Measurements from ENCODE around the gene ACTA1.

DNA sequence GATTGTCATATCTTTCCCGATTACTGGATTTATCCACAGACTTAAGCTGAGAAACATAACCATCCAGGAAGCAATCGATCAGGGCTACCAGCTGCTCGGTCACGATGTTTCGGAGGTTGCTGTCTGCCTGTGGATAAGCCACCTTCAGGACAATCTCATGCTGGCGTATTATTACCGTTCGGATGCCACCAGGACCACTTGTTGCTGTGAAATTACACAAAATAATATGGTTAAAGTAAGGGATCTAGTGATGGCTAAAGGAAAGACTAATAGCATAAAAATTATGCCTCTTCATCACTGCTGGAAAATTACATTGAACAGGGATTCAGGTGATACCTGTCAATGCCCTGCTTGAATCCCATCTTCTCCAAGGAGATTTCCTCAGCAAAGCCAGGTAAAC lies 30.8 kb upstream of the ACTA1 start:
- TF ChIP-seq RFX5 (IDR thresholded peaks at IDR 0.05) (no peak), HDAC2 (IDR thresholded peaks at IDR 0.05) (no peak), POLR2A (IDR thresholded peaks at IDR 0.05; ENCODE audit: low read length) (no peak), CHD4 (IDR thresholded peaks at IDR 0.05; ENCODE audit: borderline replicate concordance) (no peak), SREBF2 (IDR thresholded peaks at IDR 0.05) (no peak), BHLHE40 (IDR thresholded peaks at IDR 0.05; ENCODE audit: low read depth, low read length) (no peak)
- TF ChIP-seq, protein P1, sequence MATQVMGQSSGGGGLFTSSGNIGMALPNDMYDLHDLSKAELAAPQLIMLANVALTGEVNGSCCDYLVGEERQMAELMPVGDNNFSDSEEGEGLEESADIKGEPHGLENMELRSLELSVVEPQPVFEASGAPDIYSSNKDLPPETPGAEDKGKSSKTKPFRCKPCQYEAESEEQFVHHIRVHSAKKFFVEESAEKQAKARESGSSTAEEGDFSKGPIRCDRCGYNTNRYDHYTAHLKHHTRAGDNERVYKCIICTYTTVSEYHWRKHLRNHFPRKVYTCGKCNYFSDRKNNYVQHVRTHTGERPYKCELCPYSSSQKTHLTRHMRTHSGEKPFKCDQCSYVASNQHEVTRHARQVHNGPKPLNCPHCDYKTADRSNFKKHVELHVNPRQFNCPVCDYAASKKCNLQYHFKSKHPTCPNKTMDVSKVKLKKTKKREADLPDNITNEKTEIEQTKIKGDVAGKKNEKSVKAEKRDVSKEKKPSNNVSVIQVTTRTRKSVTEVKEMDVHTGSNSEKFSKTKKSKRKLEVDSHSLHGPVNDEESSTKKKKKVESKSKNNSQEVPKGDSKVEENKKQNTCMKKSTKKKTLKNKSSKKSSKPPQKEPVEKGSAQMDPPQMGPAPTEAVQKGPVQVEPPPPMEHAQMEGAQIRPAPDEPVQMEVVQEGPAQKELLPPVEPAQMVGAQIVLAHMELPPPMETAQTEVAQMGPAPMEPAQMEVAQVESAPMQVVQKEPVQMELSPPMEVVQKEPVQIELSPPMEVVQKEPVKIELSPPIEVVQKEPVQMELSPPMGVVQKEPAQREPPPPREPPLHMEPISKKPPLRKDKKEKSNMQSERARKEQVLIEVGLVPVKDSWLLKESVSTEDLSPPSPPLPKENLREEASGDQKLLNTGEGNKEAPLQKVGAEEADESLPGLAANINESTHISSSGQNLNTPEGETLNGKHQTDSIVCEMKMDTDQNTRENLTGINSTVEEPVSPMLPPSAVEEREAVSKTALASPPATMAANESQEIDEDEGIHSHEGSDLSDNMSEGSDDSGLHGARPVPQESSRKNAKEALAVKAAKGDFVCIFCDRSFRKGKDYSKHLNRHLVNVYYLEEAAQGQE (IDR thresholded peaks at IDR 0.05), result no peak
- TF ChIP-seq, protein P2, sequence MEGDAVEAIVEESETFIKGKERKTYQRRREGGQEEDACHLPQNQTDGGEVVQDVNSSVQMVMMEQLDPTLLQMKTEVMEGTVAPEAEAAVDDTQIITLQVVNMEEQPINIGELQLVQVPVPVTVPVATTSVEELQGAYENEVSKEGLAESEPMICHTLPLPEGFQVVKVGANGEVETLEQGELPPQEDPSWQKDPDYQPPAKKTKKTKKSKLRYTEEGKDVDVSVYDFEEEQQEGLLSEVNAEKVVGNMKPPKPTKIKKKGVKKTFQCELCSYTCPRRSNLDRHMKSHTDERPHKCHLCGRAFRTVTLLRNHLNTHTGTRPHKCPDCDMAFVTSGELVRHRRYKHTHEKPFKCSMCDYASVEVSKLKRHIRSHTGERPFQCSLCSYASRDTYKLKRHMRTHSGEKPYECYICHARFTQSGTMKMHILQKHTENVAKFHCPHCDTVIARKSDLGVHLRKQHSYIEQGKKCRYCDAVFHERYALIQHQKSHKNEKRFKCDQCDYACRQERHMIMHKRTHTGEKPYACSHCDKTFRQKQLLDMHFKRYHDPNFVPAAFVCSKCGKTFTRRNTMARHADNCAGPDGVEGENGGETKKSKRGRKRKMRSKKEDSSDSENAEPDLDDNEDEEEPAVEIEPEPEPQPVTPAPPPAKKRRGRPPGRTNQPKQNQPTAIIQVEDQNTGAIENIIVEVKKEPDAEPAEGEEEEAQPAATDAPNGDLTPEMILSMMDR (IDR thresholded peaks at IDR 0.05), result no peak
